ENCODE data around the gene SEPTIN5.
A peak's percentile ranks its signal among the peaks of the same experiment; 100 is the strongest.
"Not testable (repeated sequence)": the region's sequence is repeated elsewhere in the genome, so short reads cannot be mapped to it uniquely, and the experiment has no call there.

Gene SEPTIN5

DNA sequence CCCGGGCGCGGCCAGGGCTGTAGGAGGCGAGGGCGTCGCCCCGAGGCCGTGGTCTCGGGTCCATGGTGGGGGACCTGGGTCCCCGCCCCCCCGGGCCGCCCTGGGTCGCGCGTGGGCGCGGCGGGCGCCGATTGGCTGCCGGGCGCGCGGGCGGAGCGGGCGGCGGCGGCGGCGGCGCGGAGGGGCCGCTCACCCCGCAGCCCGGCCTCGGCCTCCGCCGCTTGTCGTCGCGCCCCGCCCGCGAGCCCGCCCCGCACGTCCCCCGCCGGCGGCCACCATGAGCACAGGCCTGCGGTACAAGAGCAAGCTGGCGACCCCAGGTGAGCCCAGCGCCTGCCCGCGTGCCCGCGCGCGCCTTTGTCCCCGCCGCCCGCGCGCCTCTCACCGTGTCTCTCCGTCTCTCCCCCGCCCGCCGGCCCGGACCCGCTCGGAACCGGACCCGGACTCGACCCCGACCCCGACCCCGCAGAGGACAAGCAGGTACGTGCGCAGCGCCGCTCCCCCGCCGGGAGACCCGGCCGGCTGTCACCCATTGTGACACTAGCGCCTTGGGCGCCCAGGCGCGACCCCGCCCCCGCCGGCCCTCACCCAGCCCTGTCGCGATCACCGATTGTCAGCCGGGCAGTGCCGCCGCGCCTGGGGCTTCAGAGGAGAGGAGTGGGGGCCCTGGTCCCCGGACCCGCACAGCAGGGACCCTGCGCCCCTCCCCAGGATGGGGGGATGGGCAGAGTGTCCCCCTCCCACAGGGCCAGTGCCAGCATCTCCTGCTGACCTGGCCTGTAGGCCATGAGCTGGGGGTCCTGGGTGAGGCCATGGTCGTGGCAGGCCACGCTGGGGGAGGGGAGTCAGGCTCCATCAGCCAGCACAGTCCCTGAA is at the start of gene SEPTIN5:
Gene SEPTIN5, plus strand, starts transcription at position 192 of the 876 bp plus-strand sequence. Its CDS starts 86 bp downstream, at position 278.
- DNase-seq (ENCODE audit: low read depth): no peak

DNA sequence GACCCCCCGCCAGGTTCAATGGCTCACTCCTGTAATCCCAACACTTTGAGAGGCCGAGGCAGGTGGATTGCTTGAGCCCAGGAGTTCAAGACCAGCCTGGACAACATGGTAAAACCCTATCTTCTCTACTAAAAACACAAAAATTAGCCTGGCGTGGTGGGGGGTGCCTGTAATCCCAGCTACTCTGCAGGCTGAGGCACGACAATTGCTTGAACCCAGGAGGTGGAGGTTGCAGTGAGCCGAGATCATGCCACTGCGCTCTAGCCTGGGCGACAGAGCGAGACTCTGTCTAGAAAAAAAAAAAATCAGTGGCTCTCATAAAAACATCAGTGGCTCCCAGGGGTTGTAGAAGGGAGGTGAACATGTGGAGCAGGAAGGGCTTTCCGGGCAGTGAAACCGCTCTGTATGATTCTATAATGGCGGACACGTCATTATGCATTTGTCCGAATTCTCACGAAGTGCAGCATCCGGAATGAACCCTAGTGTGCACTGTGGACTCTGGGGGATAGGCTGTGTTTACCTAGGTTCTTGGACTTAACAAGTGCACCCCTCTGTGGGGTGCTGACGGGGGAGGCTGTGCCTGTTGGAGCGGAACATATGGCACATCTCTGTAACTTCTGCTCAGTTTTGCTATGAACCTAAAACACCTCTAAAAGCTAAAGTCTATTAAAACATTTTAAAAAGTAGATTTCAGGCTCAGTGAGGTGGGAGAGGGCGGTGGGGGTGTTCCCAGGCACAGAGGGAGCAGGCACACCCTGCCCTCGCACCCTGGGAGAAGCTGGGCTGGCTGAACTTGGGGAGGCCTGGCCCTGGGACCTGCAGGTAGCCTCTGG is 49.1 kb upstream of the SEPTIN5 start:
- no peak for DNase-seq (ENCODE audit: low read depth)

DNA sequence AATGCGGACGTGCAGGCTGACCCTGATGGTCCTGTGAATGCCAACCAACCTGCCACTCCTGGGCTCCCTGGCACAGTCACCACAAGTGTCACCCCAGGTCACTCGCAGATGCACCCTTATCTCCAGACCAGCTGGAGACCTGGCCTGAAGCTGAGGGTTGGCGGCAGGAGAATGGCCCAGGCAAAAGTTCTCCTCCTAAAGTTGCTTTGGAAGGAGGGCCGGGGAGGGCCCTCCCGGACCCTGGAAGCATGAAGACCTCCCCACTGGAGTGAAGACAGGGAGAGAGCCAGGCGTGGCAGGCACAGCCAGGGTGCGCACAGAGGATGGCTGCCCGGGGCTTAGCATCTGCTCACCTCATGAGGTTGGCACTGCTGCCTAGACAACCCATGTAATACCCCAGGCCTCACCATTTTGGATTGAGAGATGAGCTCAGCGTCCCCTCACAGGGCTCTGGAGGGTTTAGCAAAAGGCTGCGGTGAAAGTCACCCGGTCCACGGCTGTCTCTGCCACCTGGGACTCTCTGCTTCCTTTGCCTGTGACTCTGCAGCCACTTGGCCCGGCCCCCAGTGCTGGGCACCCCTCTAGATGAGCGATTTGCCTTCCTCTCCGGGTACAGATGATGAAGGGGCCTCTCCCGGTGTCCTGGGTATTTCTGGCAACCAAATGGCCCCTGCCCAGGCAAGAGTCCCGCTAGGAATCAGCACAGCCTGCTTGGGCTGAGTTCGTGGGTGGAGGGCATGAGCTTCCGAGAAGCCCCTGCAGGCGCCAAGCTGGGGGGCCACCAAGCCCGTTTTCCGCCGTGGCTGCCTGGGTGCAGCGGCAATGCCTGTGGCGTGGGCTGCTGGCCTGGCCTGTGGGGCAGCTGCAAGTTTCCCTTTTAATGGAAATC is 48.3 kb upstream of the SEPTIN5 start:
- no peak for DNase-seq (ENCODE audit: low read depth)

DNA sequence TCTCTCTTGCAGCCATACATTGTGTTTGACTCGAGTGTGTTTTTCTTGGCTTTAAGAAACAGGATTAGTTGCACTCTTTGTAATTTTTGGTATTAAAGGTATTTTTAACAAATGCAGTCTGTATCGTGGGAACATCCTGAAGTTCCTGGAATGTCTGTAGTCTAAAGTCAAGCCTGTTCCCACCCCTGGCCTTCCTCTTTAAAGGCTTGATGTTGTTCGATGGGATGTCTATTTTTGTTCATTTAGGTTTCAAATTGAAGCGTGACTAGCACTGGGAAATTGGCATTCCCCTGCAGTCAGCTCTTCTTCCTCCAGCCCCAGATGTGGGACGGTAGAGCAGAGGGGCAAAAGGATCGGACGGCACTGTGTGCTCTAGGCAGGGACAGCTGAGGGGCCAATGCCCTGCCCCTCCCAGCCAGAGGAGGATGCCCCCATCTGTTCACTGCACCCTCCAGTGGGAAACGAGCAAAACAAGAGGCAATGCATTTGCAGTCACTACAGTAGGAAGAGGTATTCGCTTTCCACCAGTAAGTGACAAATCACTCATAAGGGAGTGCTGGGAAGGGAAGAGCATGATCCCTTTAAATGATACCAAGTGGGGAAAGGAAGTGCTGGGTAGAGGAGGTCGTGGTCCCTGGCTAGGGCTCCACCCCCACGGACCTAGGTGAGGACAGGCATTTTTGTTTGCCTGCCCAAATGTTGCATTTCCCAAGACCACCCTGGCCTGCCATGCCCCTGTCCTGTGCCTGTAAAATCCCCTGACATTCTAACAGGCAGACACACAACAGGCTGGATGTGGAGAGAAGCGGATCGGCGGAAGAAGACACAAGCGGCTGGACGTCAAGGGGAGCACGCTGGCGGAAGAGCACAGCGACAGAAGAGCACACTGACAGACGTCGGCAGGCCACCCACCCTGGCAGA is 47.4 kb upstream of the SEPTIN5 start:
- DNase-seq (ENCODE audit: low read depth): no peak

DNA sequence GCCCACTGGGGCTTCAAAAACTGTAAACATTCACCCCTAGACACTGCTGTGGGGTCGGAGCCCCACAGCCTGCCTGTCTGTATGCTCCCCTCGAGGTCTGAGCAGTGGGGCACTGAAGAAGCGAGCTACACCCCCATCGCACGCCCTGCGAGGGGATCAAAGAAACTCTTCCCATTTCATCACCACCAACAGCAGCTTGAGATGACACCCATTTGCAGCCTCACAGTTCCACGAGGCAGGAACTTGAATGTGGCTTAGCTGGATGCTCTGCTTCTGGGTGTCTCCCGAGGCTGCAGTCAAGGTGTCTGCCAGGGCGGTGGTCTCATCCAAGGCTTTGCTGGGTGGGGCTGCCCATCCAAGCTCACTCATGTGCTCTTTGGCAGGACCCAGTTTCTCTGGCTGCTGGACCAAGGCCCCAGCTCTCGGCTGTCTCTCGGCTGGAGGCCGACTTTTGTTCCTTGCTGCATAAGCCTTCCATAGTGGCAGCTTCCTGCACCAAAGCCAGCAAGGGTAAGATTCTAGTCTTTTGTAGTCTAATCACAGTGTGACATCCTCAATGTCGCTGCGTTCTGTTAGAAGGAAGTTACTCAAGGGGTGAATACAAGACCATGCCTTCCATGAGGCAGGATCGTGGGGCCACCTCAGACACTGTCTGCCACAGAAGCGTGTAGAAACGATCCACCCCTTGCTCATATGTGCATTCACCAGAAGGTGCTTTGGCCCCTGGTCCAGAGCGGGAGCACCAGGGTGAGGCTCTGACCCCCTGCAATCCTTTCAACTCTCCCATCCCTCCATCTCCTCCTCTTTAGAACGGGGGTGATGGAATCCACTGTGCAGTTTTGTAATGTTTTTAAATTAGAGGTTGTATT is 46.2 kb upstream of the SEPTIN5 start:
- DNase-seq (ENCODE audit: low read depth): no peak

DNA sequence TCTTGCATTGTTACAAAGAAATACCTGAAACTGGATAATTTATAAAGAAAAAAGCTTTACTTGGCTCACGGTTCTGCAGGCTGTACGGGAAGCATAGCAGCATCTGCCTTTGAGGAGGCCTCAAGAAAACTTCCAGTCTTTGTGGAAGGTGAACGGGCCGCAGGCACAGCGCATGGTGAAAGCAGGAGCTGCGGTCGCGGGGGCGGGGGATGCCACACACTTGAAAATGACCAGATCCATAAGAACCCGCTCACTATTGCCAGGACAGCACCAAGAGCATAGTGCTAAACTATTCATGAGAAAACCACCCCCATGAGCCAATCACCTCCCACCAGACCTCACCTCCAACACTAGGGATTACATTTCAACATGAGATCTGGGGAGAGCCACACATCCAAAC is 45.6 kb upstream of the SEPTIN5 start:
- no peak for DNase-seq (ENCODE audit: low read depth)

DNA sequence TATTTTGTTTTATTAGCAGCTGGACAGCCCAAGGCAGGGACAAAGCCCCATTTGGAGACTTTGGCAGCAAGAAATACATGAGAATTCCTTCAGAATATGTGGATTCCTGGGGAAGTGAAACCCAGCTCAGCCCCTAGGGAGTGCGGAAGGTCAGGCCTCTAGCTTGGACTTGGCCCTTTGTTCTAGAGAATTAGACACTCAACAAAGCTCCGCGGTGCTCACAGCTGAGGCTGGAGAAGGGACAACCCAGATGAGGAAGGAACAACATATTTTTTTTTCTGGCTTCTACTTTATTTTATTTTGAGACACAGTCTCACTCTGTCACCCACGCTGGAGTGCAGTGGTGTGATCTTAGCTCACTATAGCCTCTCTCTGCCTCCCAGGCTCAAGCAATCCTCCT is 44.7 kb upstream of the SEPTIN5 start:
- no peak for DNase-seq (ENCODE audit: low read depth)

DNA sequence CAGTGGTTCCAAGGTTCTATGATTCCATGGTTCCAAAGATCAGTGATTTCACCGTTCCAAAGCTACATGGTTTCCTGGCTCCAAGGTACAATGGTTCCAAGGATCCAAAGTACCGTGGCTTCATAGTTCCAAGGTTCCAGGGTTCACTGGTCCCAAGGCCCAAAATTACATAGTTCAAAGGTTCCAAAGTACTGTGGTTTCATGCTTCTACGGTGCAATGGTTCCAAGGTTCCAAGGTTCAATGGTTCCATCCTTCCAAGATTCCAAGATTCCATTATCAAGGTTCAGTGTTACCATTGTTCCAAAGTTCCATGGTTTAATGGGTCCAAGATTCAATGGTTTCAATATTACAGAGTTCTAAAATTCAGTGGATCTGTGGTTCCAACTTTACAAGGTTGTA is 43.0 kb upstream of the SEPTIN5 start:
- DNase-seq (ENCODE audit: low read depth): no peak

DNA sequence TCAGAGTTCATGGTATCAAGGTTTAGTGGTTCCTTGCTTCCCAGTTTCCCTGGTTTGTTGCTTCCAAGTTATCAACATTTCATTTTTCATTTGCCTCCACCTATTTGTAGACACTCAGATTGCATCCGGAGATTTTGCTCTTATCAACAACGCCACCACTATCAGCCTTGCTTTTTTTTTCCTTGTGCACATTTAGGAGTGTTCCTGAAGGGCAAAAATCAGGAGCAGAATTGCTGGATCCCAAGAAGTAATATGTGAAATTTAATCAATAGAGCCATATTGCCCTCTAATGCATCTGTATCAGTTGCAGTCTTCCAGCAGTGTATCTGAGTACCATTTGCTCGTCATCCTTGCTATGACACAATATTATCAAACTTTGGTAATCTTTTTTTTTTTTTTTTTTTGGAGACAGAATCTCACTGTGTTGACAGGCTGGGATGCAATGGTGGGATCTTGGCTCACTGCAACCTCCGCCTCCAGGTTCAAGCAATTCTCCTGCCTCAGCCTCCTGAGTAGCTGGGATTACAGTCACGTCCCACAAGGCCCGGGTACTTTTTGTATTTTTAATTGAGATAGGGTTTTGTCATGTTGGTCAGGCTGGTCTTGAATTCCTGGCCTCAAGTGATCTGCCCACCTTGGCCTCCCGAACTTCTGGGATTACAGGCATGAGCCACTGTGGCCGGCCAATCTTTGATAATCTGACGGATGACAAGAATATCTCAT is 42.1 kb upstream of the SEPTIN5 start:
- no peak for DNase-seq (ENCODE audit: low read depth)

DNA sequence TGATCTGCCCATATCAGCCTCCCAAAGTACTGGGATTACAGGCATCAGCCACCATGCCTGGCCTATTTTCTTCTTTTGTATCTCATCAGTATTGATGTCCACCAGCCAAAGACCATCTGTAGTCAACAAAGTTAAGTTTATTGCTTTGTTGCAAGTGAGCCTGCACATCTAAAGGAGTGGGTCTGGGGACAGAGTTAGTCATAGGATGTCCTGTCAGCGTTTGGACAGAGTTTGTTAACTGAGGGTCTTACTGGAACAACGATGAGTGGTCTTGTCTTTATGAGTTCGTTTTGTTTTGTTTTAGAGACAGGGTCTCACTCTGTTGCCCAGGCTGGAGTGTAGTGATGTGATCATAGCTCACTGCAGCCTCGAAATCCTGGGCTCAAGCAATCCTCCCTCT is 40.6 kb upstream of the SEPTIN5 start:
- no peak for DNase-seq (ENCODE audit: low read depth)

DNA sequence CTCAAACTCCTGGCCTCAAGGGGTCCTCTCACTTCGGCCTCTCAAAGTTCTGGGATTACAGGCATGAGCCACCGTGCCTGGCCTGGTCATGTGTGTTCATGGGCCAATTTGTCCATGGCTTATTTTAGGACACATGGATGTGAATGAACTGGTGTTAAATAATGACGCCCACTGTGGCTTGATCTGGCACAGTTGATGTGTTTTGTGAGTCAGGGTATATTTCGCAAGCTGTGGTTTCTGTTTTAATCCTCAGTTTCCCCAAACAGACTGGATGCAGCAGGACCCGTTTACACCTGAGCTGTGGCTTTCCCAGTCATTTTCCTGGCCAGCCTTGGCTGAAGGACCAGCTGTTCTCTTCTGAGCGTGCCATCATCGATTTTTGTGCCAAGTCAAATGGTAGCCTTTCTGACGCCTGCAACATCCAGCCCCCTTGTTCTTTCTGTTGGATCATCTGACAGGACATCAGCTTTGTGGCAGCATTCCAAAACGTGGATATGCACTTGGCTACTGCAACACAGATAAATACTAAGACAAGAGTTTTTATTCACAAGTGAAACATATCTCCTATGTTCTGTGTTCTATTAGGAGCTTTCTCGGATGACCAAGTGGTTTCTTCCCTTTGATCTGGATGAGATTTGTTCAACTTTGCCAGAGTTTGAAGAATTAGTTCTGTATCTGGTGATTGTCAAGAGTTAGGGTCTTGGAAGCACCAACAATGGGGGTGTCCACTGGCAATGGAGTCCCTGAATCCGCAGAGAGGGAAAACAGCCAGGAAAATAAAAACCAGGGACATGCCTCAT is 40.0 kb upstream of the SEPTIN5 start:
- no peak for DNase-seq (ENCODE audit: low read depth)

DNA sequence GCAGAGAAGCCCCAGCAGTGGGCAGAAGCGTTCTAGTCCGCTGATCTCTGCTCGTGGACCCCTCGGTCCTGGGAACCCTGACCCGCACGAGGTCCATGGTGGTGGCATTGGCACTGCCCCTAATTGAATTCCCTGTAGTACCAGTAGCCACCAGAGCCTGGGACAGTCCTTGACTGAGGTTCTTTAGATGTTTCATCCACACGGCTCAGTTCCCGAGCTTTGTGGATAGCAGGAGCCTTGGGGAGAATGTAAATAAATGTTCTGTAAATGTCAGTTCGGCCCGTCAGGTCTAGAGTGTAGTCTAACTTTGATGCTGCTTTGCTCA is 39.4 kb upstream of the SEPTIN5 start:
- DNase-seq (ENCODE audit: low read depth): no peak

DNA sequence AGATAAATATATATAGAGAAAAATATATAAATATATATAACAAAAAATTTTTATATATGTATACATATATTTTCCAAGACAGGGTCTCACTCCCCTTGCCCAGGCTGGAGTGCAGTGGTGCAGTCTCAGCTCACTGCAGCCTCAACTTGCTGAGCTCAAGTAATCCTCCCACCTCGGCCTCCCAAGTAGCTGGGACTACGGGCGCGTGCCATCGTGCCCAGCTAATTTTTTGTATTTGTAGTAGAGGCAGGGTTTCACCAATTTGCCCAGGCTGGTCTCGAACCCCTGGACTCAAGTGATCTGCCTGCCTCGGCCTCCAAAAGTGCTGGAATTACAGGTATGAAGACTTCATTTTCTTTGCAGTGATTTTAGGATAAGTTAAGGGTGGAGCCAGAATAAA is 38.9 kb upstream of the SEPTIN5 start:
- DNase-seq (ENCODE audit: low read depth): no peak

DNA sequence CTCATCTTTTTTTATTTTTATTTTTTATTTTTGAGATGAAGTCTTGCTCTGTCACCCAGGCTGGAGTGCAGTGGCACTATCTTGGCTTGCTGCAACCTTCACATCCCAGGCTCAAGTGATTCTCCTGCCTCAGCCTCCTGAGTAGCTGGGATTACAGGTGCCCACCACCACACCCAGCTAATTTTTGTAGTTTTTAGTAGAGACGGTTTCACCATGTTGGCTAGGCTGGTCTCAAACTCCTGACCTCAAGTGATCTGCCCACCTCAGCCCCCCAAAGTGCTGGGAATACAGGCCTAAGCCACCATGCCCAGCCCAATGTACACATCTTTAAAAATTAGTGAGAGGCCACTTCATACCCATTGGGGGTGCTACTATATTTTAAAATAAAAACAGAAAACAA is 37.9 kb upstream of the SEPTIN5 start:
- not testable (repeated sequence) for DNase-seq (ENCODE audit: low read depth)

DNA sequence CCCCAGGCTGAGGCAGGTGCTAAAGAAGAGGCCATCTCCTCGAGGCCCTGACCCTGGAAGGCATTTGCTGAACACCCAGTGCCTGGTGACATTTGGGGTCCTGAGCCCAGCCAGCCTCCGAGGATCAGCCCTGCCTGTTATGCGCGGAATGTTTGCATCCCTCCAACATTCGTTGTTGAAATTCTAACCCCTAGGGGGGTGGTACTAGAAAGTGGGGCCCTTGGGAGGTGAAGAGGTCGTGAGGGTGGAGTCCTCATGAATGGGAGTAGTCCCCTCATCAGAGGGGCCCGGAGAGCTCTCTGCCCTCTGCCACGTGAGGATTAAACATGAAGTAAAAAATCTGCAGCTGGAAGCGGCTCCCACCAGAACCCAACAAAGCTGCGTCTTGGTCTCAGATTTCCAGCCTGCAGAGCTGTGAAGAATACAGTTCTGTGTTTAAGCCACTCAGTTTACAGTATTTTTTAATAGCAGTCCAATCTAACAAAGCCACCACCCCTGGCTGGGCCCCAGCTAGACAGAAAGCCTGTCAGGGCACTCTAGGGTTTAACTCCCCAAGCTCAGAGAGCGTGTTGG is 35.3 kb upstream of the SEPTIN5 start:
- no peak for DNase-seq (ENCODE audit: low read depth)

DNA sequence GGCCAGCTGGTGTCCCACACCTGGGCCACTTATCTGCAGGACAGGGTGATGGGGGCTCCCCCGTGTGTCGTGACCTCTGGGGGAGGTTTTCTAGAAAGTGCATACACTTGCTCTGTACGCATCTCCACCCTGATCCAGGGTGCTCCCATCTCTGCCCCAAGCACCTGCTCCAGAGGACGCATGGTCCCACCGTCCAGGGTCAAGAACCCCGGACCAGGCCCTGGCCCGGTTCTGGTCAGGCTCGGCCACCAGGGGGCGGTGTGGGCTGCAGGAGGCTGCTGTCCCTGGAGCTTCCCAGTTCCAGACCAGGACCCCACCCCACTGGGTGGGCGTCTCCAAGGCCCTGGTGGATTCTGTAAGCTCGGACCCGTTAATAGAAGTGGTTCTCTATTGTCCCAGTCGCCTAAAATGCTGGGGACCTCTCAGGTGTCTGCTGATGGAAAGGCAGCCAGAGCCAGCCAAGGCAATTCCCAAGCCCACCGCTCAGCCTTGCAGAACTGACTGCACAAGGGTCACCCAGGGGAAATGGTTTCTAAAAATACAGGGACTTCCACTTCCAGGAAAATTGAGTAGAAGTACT is 34.7 kb upstream of the SEPTIN5 start:
- DNase-seq (ENCODE audit: low read depth): peak; percentile 31

DNA sequence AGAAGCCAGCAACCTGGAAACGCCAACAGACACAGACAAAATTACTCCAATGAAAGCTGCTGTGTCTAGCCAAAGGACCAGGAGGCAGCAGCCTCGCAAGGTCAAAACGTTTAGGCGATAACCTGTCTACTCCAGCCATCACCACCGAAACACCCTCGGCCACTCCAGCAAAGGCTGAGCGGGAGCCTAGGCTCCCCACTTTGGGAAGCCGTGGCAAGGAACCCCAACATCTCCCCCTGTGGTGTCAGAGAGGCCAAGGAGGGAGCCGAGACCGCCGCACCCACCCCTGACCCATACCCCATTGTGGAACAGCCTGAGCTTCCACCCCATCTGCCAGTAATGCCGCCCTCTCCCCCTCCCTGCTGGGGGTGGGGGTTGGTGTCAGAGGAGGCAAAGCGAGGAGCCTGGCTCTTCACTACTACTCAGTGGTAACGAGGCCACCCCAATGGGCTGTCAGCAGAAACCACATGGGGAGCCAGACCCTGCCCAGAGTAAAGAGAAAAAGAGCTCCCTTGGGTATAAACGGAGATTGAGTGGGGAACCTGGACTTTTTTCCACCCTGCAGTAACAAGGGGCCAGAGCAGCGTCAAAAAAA is 33.9 kb upstream of the SEPTIN5 start:
- no peak for DNase-seq (ENCODE audit: low read depth)
